Stomach smooth muscle (tissue), 2 donors: Measurements from ENCODE around the gene BRSK1.
A peak's percentile ranks its signal among the peaks of the same experiment; 100 is the strongest.

Experiments
- H3K27ac ChIP-seq: one replicate; pipeline ENCODE4 v1.7.0; 2013; ENCODE audit warnings: mild to moderate bottlenecking, low read length, inconsistent platforms
- H3K27me3 ChIP-seq, 2 donors: one replicate each; pipeline ENCODE4 v1.7.0; 2013; ENCODE audit warnings: low read length in 2 of 2; ENCODE audit not compliant: insufficient read depth in 2 of 2, control insufficient read depth in 1 of 2
- H3K36me3 ChIP-seq, 2 donors: one replicate each; pipeline ENCODE4 v1.7.0; 2013; ENCODE audit warnings: low read length in 2 of 2; ENCODE audit not compliant: control insufficient read depth in 2 of 2, insufficient read depth in 2 of 2
- H3K4me1 ChIP-seq: one replicate; pipeline ENCODE4 v1.7.0; 2013; ENCODE audit warnings: low read length; ENCODE audit not compliant: control insufficient read depth, insufficient read depth
- H3K4me3 ChIP-seq, 2 donors: one replicate each; pipeline ENCODE4 v1.7.0; 2013; ENCODE audit warnings: low read length in 2 of 2
- H3K9ac ChIP-seq, 2 donors: one replicate each; pipeline ENCODE4 v1.7.0; 2013; ENCODE audit warnings: low read length in 2 of 2, mild to moderate bottlenecking in 1 of 2
- H3K9me3 ChIP-seq, 2 donors: one replicate each; pipeline ENCODE4 v1.7.0; 2013; ENCODE audit warnings: low read length in 2 of 2; ENCODE audit not compliant: control insufficient read depth in 2 of 2
- donor health status: healthy.
- donor health status: Pancreatic carcinoma.

BRSK1 gene

DNA sequence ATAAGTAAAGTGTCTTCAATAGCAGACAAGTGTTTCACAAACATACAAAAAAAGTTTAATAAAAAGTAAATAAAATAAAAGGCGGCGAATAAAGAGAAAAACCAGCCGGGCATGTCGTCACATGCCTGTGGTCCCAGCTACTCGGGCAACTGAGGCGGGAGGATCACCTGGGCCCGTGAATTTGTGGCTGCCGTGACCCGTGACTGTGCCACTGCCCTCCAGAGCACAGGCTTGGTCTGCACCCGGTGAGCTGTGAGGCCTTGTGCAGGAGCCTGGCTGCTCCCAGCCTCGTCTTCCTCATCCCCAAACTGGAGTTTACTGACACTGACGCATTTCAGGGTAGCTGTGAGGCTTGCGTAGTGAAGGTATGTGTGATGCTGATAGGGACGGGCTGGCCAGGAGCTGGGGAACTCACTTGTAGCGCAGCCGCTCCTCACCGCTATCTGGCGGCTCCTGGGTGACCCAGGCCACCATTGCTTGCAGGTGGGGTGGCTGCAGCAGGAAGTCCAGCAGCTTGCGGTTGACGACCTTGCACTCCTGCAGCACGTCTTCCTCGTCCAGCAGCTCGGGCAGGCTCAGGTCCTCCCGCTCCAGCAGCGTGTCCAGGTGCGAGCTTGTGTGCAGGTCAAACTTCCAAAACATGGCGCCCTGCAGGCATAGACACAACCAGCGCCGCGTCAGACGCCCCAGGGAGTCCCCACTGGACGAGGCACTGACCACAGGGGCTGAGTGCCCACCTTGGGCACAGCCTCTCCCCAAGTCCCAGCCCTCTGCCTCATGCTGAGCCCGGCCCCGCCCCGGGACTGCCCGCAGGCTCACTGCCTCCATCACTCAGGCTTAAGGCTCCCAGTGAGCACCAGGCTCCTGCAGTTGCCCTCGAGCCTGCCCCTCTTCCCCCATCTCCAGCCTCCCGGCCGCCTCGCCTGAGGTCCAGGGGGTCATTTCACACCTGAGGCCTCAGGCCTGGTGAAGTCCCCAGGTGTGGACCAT, 37.0 kb upstream of the BRSK1 start:
- Histone ChIP-seq H3K9ac (no peak overlapping the region), H3K27ac (no peak overlapping the region), H3K36me3 (peaks cover 36 to 39% of the 10 kb centered on the region in 2 donors), H3K27me3 (no peaks in the 10 kb centered on the region), H3K4me1 (peaks cover 16% of the 10 kb centered on the region), H3K9me3 (no peaks in the 10 kb centered on the region), H3K4me3 (no peak overlapping the region)

DNA sequence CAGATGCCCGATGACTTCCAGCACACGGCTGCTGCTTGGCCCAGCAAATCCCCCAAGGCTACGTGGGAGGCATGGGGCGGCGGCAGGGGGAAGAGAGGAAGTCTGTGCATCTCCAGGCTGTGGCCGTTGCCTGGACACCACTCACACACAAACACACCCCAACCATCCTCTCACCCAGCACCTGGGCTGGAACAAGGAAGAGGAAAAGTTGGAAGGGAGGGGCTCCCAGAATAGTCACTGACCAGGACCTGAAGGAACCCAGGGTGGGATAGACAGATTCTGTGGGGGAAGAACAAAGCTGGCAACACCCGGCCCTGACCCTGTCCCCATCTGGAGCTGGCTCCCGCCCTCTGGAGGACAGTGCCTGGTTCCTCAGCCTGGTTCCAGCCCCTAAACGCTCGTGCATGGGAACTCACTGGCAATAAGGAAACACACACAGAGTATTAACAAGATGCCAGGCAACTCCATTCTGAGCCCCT, 36.1 kb upstream of the BRSK1 start:
- peaks cover 28 to 31% of the 10 kb centered on the region in 2 donors for H3K36me3 ChIP-seq

GRCh38 chr19:55248166-55248675, 35.6 kb upstream of the BRSK1 start:
- peaks cover 26 to 28% of the 10 kb centered on the region in 2 donors for H3K36me3 ChIP-seq
- no peak overlapping the region for H3K9ac ChIP-seq
- H3K27ac ChIP-seq = no peak overlapping the region
- no peaks in the 10 kb centered on the region for H3K27me3 ChIP-seq
- H3K4me3 ChIP-seq = peak overlapping the region in 1 of 2 donors; percentile 8
- no peaks in the 10 kb centered on the region for H3K9me3 ChIP-seq
- H3K4me1 ChIP-seq = peaks cover 18% of the 10 kb centered on the region

More for the DNA sequence above, 36.1 kb upstream of the BRSK1 start:
- Histone ChIP-seq H3K4me1 (peaks cover 18% of the 10 kb centered on the region), H3K9ac (peak overlapping the region in 1 of 2 donors; percentile 42), H3K4me3 (no peak overlapping the region), H3K27ac (no peak overlapping the region), H3K9me3 (no peaks in the 10 kb centered on the region), H3K27me3 (no peaks in the 10 kb centered on the region)

- H3K27ac ChIP-seq = no peak overlapping the region
- H3K9me3 ChIP-seq = no peaks in the 10 kb centered on the region
- no peak overlapping the region for H3K4me3 ChIP-seq
- H3K9ac ChIP-seq = no peak overlapping the region
- H3K27me3 ChIP-seq = no peaks in the 10 kb centered on the region
- peaks cover 23 to 26% of the 10 kb centered on the region in 2 donors for H3K36me3 ChIP-seq
- peaks cover 19% of the 10 kb centered on the region for H3K4me1 ChIP-seq
These were observed 35.1 kb upstream of the BRSK1 start for GRCh38 chr19:55248704-55249103.

DNA sequence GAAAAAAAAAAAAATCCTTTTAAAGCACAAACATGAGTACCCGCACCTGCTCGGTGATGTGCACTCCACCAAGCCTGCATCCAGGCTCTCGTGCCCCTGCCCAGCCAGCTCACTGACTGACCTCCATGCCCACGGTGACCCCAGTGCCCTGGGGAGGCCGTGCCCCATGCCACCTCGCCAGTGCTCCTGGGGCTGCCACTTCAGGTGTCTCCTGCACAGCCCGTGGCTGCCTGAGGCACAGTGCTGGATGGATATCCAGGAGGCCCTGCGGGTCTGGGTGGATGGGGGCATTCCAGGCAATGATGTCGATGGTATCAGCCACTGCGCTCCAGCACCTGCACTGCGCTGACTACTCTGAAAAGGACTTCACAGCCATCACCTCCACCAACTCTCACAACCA, 34.0 kb upstream of the BRSK1 start:
- Histone ChIP-seq H3K36me3 (peaks cover 12 to 16% of the 10 kb centered on the region in 2 donors), H3K9ac (no peak overlapping the region), H3K4me1 (peaks cover 25% of the 10 kb centered on the region)

GRCh38 chr19:55250262-55251036, 33.3 kb upstream of the BRSK1 start:
- no peaks in the 10 kb centered on the region for H3K9me3 ChIP-seq

More for the DNA sequence above, 34.0 kb upstream of the BRSK1 start:
- no peak overlapping the region for H3K4me3 ChIP-seq
- H3K27ac ChIP-seq = no peak overlapping the region
- no peaks in the 10 kb centered on the region for H3K27me3 ChIP-seq
- no peaks in the 10 kb centered on the region for H3K9me3 ChIP-seq

DNA sequence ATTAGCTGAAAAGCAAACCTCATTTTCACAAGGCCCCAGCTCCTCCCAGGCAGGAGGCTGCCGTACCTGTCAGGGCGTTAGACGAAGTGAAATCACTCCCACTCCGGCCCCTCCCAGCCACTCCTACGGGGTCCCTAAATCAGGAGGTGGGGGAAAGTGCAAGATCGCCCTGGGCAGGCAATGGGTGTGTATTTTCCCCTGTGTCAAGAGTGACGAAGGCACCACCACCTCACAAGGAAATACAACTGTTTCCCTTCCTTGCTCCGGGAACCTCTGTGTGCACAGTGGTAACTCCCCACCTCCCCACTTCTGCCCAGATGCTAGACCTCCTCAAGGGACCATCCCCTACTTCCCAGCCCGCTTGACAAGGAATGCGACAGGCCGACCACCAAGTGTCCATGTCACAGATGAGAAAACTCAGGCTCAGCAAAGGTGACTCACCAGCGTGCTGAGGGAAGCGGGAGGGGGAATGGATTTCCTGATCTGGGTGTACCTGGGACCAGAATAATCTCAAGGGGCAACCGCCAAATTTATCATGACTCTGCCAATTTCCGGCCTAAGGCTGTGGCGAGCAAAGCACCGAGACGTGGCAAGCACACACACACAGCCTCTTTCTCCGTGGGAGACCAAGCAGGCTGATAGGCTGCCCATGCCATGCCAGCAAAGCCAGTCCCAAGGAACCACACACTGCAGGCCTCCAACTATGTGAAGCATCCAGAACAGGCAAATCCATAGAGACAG, 32.3 kb upstream of the BRSK1 start:
- no peak overlapping the region for H3K9ac ChIP-seq
- H3K4me1 ChIP-seq = peaks cover 41% of the 10 kb centered on the region
- H3K27me3 ChIP-seq = no peaks in the 10 kb centered on the region
- no peaks in the 10 kb centered on the region for H3K9me3 ChIP-seq
- H3K27ac ChIP-seq = no peak overlapping the region
- no peak overlapping the region for H3K4me3 ChIP-seq
- H3K36me3 ChIP-seq = peaks cover 0 to 8% of the 10 kb centered on the region in 2 donors

More at GRCh38 chr19:55250262-55251036, 33.3 kb upstream of the BRSK1 start:
- H3K9ac ChIP-seq = no peak overlapping the region
- H3K4me3 ChIP-seq = no peak overlapping the region
- H3K27me3 ChIP-seq = no peaks in the 10 kb centered on the region
- H3K36me3 ChIP-seq = peaks cover 6 to 12% of the 10 kb centered on the region in 2 donors
- H3K27ac ChIP-seq = no peak overlapping the region
- H3K4me1 ChIP-seq = peaks cover 30% of the 10 kb centered on the region

DNA sequence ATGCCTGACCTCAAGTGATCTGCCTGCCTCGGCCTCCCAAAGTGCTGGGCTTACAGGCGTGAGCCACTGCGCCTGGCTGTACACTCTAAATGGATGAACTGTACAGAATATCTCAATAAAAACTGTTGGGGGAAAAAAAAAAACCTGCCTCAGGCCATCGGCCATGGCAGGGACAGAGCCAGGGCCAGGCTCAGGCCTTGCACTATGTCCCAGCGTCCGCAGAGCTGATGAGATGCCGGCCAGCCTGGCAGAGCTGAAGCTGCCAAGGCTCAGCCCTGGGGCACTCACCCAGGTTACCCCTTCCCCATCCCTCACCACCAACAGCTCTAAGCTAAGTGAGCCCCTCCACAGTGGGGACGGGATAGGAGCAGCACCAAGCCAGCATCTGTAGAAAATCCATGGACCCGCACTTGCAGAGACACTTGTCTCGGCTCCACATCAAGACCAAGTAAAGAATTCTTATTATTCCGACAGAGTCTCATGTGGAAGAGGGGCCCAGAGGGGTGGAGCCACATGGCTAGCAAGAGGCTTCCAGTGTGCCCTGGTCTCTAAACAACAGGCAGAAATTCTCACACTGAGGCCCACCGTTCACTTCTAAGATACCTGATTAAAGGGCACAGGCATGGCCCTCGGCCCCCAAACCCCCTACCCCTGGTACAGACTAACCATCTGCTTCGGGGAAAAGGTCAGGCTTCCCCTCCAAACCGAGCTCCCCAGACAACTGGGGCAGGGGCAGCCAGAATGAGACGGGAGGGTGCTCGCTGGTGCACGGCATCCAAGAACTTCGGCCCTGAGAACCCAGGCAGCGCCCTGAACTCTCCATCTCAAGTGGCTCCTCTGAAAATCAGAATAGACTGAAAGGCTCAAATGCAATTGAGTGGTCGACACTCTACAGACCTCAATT, 30.8 kb upstream of the BRSK1 start:
- Histone ChIP-seq H3K4me1 (peaks cover 51% of the 10 kb centered on the region), H3K27ac (no peak overlapping the region), H3K36me3 (peaks cover 0 to 5% of the 10 kb centered on the region in 2 donors), H3K4me3 (no peak overlapping the region), H3K9ac (no peak overlapping the region), H3K27me3 (no peaks in the 10 kb centered on the region), H3K9me3 (no peaks in the 10 kb centered on the region)

DNA sequence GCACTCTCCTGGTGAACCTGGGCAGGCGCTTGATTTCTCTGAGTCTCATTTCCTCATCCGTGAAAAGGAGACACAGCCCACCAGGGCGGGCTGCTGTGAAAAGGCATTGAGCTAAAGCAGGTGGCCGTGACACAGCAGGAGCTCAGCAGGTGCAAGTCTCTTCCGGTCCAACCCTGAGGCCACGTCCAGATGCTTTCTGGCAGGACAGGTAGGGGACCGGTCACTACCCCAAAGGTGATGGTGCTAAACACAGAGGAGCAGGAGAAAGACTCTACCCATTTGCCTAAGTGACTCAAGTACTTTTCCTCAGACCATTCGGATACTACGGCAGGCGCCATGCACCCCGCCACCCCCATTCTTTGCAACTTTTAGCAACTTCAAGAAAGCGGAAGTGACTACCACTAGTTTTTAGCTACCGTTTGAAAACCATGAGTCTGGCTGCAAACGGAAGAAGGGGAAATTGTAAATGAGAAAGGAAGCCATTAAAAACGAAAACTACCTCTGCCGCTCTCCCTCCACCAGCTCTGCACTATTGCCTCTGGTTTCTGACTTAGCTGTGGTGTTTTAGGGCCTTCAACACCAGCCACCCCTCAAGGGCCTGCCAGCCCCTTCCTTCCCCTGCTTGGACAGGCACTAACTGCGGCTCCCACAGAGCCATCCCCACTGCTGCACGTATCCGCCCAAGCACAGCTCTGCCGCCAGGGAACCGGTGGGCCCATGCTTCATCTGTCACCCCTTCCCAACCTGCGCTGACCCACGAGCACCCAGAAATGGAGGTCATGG, 29.8 kb upstream of the BRSK1 start:
- peak overlapping the region in 1 of 2 donors; percentile 29 for H3K4me3 ChIP-seq
- peak overlapping the region in 1 of 2 donors; percentile 36 for H3K9ac ChIP-seq
- no peak overlapping the region for H3K27ac ChIP-seq

More for the DNA sequence above, 29.8 kb upstream of the BRSK1 start:
- Histone ChIP-seq H3K36me3 (peaks cover 0 to 5% of the 10 kb centered on the region in 2 donors), H3K4me1 (peaks cover 46% of the 10 kb centered on the region), H3K9me3 (no peaks in the 10 kb centered on the region), H3K27me3 (no peaks in the 10 kb centered on the region)
